ENCODE data around the gene GPATCH1. TPM values are rescaled to one million over a fixed set of nuclear protein-coding genes. Genes with fewer than 3 reads are reported as not detected.
A peak's percentile ranks its signal among the peaks of the same experiment; 100 is the strongest.

Gene GPATCH1
- total RNA-seq, 1 experiment from 2014 or later: 16.6 TPM

GRCh38 chr19:33048806-33049676, 31.9 kb upstream of the GPATCH1 start:
- CTCF ChIA-PET: no interaction called here
- Histone ChIP-seq H3K9me3 (ENCODE audit: low read depth, low read length, poor library complexity, severe bottlenecking) (no peaks in the 10 kb centered on the region), H3K27me3 (replicated peaks; ENCODE audit: insufficient read depth, low read depth, low read length, poor library complexity) (no peaks in the 10 kb centered on the region), H3K4me3 (ENCODE audit: low read depth, low read length, poor library complexity, severe bottlenecking) (no peak overlapping the region), H3K27ac (ENCODE audit: low read depth, low read length, poor library complexity, severe bottlenecking) (no peak overlapping the region), H3K36me3 (ENCODE audit: insufficient read depth, low read length, poor library complexity, severe bottlenecking) (no peaks in the 10 kb centered on the region), H3K4me1 (ENCODE audit: insufficient read depth, low read length, poor library complexity, severe bottlenecking) (peaks cover 4% of the 10 kb centered on the region)
- no TSS peak for BruUV-seq (replicated peaks)
- TF ChIP-seq EZH2 (IDR thresholded peaks at IDR 0.05; ENCODE audit: borderline replicate concordance, low read depth, low read length, poor library complexity, severe bottlenecking): no peak
- no peak for TF ChIP-seq CTCF (conservative IDR thresholded peaks at IDR 0.05; ENCODE audit: low read depth, low read length)
- intact Hi-C loops (cut with micrococcal nuclease; ENCODE audit: unreplicated experiment): no loop called here
- POLR2A ChIA-PET (ENCODE audit: low non-redundant PET): no interaction called here
- DNase-seq (ENCODE audit: low spot score): no peak

- POLR2A ChIA-PET (ENCODE audit: low non-redundant PET): no interaction called here
- CTCF ChIA-PET: no interaction called here
- H3K27me3 ChIP-seq (replicated peaks; ENCODE audit: insufficient read depth, low read depth, low read length, poor library complexity): no peaks in the 10 kb centered on the region
- no peak overlapping the region for H3K4me3 ChIP-seq (ENCODE audit: low read depth, low read length, poor library complexity, severe bottlenecking)
- intact Hi-C loops (cut with micrococcal nuclease; ENCODE audit: unreplicated experiment): no loop called here
- H3K36me3 ChIP-seq (ENCODE audit: insufficient read depth, low read length, poor library complexity, severe bottlenecking): no peaks in the 10 kb centered on the region
- DNase-seq (ENCODE audit: low spot score): no peak
- no peak for TF ChIP-seq CTCF (conservative IDR thresholded peaks at IDR 0.05; ENCODE audit: low read depth, low read length)
- TF ChIP-seq EZH2 (IDR thresholded peaks at IDR 0.05; ENCODE audit: borderline replicate concordance, low read depth, low read length, poor library complexity, severe bottlenecking): no peak
- BruUV-seq (replicated peaks): no TSS peak
- H3K4me1 ChIP-seq (ENCODE audit: insufficient read depth, low read length, poor library complexity, severe bottlenecking): peaks cover 4% of the 10 kb centered on the region
- H3K27ac ChIP-seq (ENCODE audit: low read depth, low read length, poor library complexity, severe bottlenecking): no peak overlapping the region
- no peaks in the 10 kb centered on the region for H3K9me3 ChIP-seq (ENCODE audit: low read depth, low read length, poor library complexity, severe bottlenecking)
These were observed 30.9 kb upstream of the GPATCH1 start for GRCh38 chr19:33050110-33050509.

GRCh38 chr19:33052352-33052972, 28.5 kb upstream of the GPATCH1 start:
- no peaks in the 10 kb centered on the region for H3K36me3 ChIP-seq (ENCODE audit: insufficient read depth, low read length, poor library complexity, severe bottlenecking)
- H3K4me1 ChIP-seq (ENCODE audit: insufficient read depth, low read length, poor library complexity, severe bottlenecking): peaks cover 4% of the 10 kb centered on the region
- H3K9me3 ChIP-seq (ENCODE audit: low read depth, low read length, poor library complexity, severe bottlenecking): no peaks in the 10 kb centered on the region
- peak; percentile 18 for DNase-seq (ENCODE audit: low spot score)
- POLR2A ChIA-PET (ENCODE audit: low non-redundant PET): no interaction called here
- H3K27ac ChIP-seq (ENCODE audit: low read depth, low read length, poor library complexity, severe bottlenecking): peak overlapping the region; percentile 29
- TF ChIP-seq CTCF (conservative IDR thresholded peaks at IDR 0.05; ENCODE audit: low read depth, low read length) (no peak), EZH2 (IDR thresholded peaks at IDR 0.05; ENCODE audit: borderline replicate concordance, low read depth, low read length, poor library complexity, severe bottlenecking) (no peak)
- H3K4me3 ChIP-seq (ENCODE audit: low read depth, low read length, poor library complexity, severe bottlenecking): no peak overlapping the region
- CTCF ChIA-PET: no interaction called here
- no TSS peak for BruUV-seq (replicated peaks)
- no peaks in the 10 kb centered on the region for H3K27me3 ChIP-seq (replicated peaks; ENCODE audit: insufficient read depth, low read depth, low read length, poor library complexity)
- intact Hi-C loops (cut with micrococcal nuclease; ENCODE audit: unreplicated experiment): no loop called here
